ENCODE results near the gene GAA.
"Not testable (repeated sequence)": the region's sequence is repeated elsewhere in the genome, so short reads cannot be mapped to it uniquely, and the experiment has no call there.

DNA sequence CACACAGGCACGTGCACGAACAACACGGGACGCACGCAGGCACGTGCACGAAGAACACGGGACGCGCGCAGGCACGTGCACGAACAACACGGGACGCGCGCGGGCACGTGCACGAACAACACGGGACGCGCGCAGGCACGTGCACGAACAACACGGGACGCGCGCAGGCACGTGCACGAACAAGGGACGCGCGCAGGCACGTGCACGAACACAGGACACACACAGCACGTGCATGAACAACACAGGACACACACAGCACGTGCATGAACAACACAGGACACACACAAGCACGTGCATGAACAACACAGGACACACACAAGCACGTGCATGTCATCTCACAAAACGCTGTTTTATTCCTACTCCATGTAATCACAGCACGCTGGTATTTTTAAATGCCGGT, 11.2 kb upstream of the GAA start:
- TF ChIP-seq, protein P1, sequence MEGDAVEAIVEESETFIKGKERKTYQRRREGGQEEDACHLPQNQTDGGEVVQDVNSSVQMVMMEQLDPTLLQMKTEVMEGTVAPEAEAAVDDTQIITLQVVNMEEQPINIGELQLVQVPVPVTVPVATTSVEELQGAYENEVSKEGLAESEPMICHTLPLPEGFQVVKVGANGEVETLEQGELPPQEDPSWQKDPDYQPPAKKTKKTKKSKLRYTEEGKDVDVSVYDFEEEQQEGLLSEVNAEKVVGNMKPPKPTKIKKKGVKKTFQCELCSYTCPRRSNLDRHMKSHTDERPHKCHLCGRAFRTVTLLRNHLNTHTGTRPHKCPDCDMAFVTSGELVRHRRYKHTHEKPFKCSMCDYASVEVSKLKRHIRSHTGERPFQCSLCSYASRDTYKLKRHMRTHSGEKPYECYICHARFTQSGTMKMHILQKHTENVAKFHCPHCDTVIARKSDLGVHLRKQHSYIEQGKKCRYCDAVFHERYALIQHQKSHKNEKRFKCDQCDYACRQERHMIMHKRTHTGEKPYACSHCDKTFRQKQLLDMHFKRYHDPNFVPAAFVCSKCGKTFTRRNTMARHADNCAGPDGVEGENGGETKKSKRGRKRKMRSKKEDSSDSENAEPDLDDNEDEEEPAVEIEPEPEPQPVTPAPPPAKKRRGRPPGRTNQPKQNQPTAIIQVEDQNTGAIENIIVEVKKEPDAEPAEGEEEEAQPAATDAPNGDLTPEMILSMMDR (IDR thresholded peaks at IDR 0.05) = not testable (repeated sequence)
- TF ChIP-seq POLR2A (IDR thresholded peaks at IDR 0.05) = not testable (repeated sequence)

Data from body of pancreas (tissue), 4 donors.